Upper lobe of left lung (tissue), 6 donors: ENCODE data around the gene PDK2. TPM values are rescaled to one million over a fixed set of nuclear protein-coding genes. Genes with fewer than 3 reads are reported as not detected.
A peak's percentile ranks its signal among the peaks of the same experiment; 100 is the strongest.

Experiments used
- ATAC-seq, 2 donors: fragments of 200-7000 bp; cut with Tn5 transposase; one replicate each; pipeline ENCODE4 v1.9.1; 2022; ENCODE audit warnings: mild to moderate bottlenecking in 2 of 2, moderate library complexity in 2 of 2; ENCODE audit not compliant: low FRiP score in 2 of 2
- DNase-seq, 2 donors: peaks; one replicate each; pipeline ENCODE4 v3.0.0-alpha.2; 2019 to 2020
- H3K27ac ChIP-seq, 4 donors: fragments of 200-600 bp; sonication (generic); one replicate each; pipeline ENCODE4 v1.5.1; 2016 to 2019
- H3K27me3 ChIP-seq, 4 donors: fragments of 200-600 bp; sonication (generic); one replicate each; pipeline ENCODE4 v1.5.1; 2017 to 2019
- H3K36me3 ChIP-seq, 4 donors: fragments of 200-600 bp; sonication (generic); one replicate each; pipeline ENCODE4 v1.5.1; 2016 to 2019
- H3K4me1 ChIP-seq, 4 donors: fragments of 200-600 bp; sonication (generic); one replicate each; pipeline ENCODE4 v1.5.1; 2018 to 2019
- H3K4me3 ChIP-seq, 4 donors: fragments of 200-600 bp; sonication (generic); one replicate each; pipeline ENCODE4 v1.5.1; 2017 to 2019; ENCODE audit warnings: mild to moderate bottlenecking in 2 of 4, moderate library complexity in 1 of 4
- H3K9me3 ChIP-seq, 4 donors: fragments of 200-600 bp; sonication (generic); one replicate each; pipeline ENCODE4 v1.5.1; 2018 to 2019
- CTCF ChIP-seq, 6 experiments: fragments of 450-650 bp in 4 of 6; fragments of 200-600 bp in 2 of 6; sonication (generic) in 2 of 6; IDR thresholded peaks; one replicate each; pipeline ENCODE4 v1.5.1; 2016 to 2019; ENCODE audit warnings: antibody characterized with exemption in 6 of 6
- EP300 ChIP-seq, 4 donors: sonication (generic); formaldehyde crosslinking; IDR thresholded peaks; one replicate each; pipeline ENCODE4 v1.5.1; 2017; ENCODE audit warnings: antibody characterized with exemption in 4 of 4, control low read depth in 2 of 4
- POLR2A ChIP-seq, 4 donors: fragments of 450-650 bp; IDR thresholded peaks; one replicate each; pipeline ENCODE4 v1.5.1; 2016 to 2017; ENCODE audit warnings: antibody characterized with exemption in 4 of 4, mild to moderate bottlenecking in 2 of 4
- POLR2AphosphoS5 ChIP-seq, 2 donors: sonication (generic); formaldehyde crosslinking; IDR thresholded peaks; one replicate each; pipeline ENCODE4 v1.5.1; 2017; ENCODE audit warnings: antibody characterized with exemption in 2 of 2
- WGBS, 2 donors: methylation state at CpG; one replicate each; pipeline ENCODE4 v1.1.5; 2017 to 2018; 5-methylcytosine and 5-hydroxymethylcytosine counted together
- total RNA-seq, 6 donors: library from RNA; depleted of rRNA in 4 of 6; stranded (reverse); fragments of >200 nt in 4 of 6; gene quantifications; one replicate each; pipeline versions ENCODE4 v1.1.0 to v1.2.1, GENCODE V29; 2016 to 2021
- donor health status: DM: no; HTN: no; CAD: no; lungs with moderate emphysema.
- donor health status: DM: no; HTN: yes; CAD: no; lungs with severe emphysema.

The PDK2 gene
- total RNA-seq, 6 donors from 2014 or later = 15.7 to 80.7 (median 34.9) TPM

DNA sequence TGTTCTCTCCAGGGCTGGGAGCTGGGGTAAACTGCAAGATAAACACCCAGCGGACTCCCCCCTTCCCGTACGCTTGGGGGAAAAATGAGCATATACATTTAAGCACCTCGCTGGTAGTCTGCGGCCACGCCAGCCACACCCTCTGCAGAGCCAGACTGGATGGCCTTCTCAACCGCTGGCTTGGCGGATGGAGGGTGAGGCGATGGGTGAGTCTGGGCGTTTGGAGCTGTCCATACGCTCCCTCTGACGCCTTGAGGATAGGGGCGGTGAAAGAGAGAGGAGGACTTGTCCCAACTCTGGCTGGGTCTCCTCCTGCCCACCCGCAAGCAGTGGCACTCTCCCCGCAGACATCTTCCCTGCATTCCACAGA is 38.2 kb upstream of the PDK2 start:
- peak overlapping the region; percentile 90 to 98 (median 96) for H3K27ac ChIP-seq
- no peak for TF ChIP-seq CTCF (IDR thresholded peaks at IDR 0.05)
- no peak for TF ChIP-seq EP300 (IDR thresholded peaks at IDR 0.05)
- peak in 2 of 4 donors; percentile 26 to 36 for TF ChIP-seq POLR2A (IDR thresholded peaks at IDR 0.05)
- peak; percentile 23 to 49 for TF ChIP-seq POLR2AphosphoS5 (IDR thresholded peaks at IDR 0.05)
- H3K4me3 ChIP-seq = peak overlapping the region; percentile 79 to 93 (median 88)
- H3K36me3 ChIP-seq = peaks cover 0 to 4% (median 0%) of the 10 kb centered on the region in 4 donors
- H3K4me1 ChIP-seq = peaks cover 73 to 91% (median 77%) of the 10 kb centered on the region in 4 donors
- 14 to 42% methylated on average over 13 to 15 of the region's 15 CpGs for WGBS, 2 donors
- ATAC-seq (no peak), DNase-seq (peak in 1 of 2 donors; percentile 53)
- H3K27me3 ChIP-seq = no peaks in the 10 kb centered on the region
- H3K9me3 ChIP-seq = no peaks in the 10 kb centered on the region

GRCh38 chr17:50057521-50057991 is 37.6 kb upstream of the PDK2 start:
- WGBS, 2 donors = 46 to 56% methylated on average over 8 to 9 of the region's 9 CpGs
- DNase-seq = no peak

GRCh38 chr17:50058296-50058953 is 36.7 kb upstream of the PDK2 start:
- H3K27me3 ChIP-seq = no peaks in the 10 kb centered on the region
- peak overlapping the region in 3 of 4 donors; percentile 79 to 91 (median 85) for H3K4me3 ChIP-seq
- ATAC-seq (no peak), DNase-seq (no peak)
- peaks cover 0 to 4% (median 0%) of the 10 kb centered on the region in 4 donors for H3K36me3 ChIP-seq
- 65 to 75% methylated on average over 10 of the region's 10 CpGs for WGBS, 2 donors
- no peaks in the 10 kb centered on the region for H3K9me3 ChIP-seq
- TF ChIP-seq POLR2A (IDR thresholded peaks at IDR 0.05) = no peak
- no peak for TF ChIP-seq EP300 (IDR thresholded peaks at IDR 0.05)
- TF ChIP-seq CTCF (IDR thresholded peaks at IDR 0.05) = no peak
- peak; percentile 51 to 68 for TF ChIP-seq POLR2AphosphoS5 (IDR thresholded peaks at IDR 0.05)
- peaks cover 73 to 91% (median 77%) of the 10 kb centered on the region in 4 donors for H3K4me1 ChIP-seq
- peak overlapping the region; percentile 90 to 97 (median 92) for H3K27ac ChIP-seq

More at GRCh38 chr17:50057521-50057991, 37.6 kb upstream of the PDK2 start:
- TF ChIP-seq EP300 (IDR thresholded peaks at IDR 0.05) (no peak), POLR2AphosphoS5 (IDR thresholded peaks at IDR 0.05) (no peak), POLR2A (IDR thresholded peaks at IDR 0.05) (no peak), CTCF (IDR thresholded peaks at IDR 0.05) (no peak)
- Histone ChIP-seq H3K27me3 (no peaks in the 10 kb centered on the region), H3K36me3 (peaks cover 0 to 4% (median 0%) of the 10 kb centered on the region in 4 donors), H3K9me3 (no peaks in the 10 kb centered on the region), H3K4me1 (peaks cover 73 to 91% (median 77%) of the 10 kb centered on the region in 4 donors), H3K27ac (peak overlapping the region; percentile 90 to 98 (median 96)), H3K4me3 (peak overlapping the region in 3 of 4 donors; percentile 79 to 91 (median 85))
- ATAC-seq = no peak

- 19 to 41% methylated on average over 3 to 4 of the region's 4 CpGs for WGBS, 2 donors
- no peak for ATAC-seq
Observed at GRCh38 chr17:50059256-50059655, 35.9 kb upstream of the PDK2 start.

GRCh38 chr17:50059759-50060273 is 35.3 kb upstream of the PDK2 start:
- H3K9me3 ChIP-seq = no peaks in the 10 kb centered on the region
- no peaks in the 10 kb centered on the region for H3K27me3 ChIP-seq
- no peak for TF ChIP-seq CTCF (IDR thresholded peaks at IDR 0.05)
- WGBS, 2 donors = 40 to 52% methylated on average over 5 of the region's 5 CpGs
- no peak for ATAC-seq
- H3K36me3 ChIP-seq = peaks cover 0 to 4% (median 0%) of the 10 kb centered on the region in 4 donors
- peak overlapping the region; percentile 90 to 97 (median 92) for H3K27ac ChIP-seq
- peak overlapping the region in 1 of 4 donors; percentile 85 for H3K4me3 ChIP-seq
- no peak for DNase-seq
- H3K4me1 ChIP-seq = peaks cover 76 to 91% (median 78%) of the 10 kb centered on the region in 4 donors

More at GRCh38 chr17:50059256-50059655, 35.9 kb upstream of the PDK2 start:
- peak overlapping the region in 2 of 4 donors; percentile 79 to 85 for H3K4me3 ChIP-seq
- no peak for TF ChIP-seq POLR2A (IDR thresholded peaks at IDR 0.05)
- peak in 1 of 2 donors; percentile 29 for TF ChIP-seq POLR2AphosphoS5 (IDR thresholded peaks at IDR 0.05)
- H3K9me3 ChIP-seq = no peaks in the 10 kb centered on the region
- H3K27ac ChIP-seq = peak overlapping the region; percentile 90 to 97 (median 92)
- peaks cover 73 to 91% (median 78%) of the 10 kb centered on the region in 4 donors for H3K4me1 ChIP-seq
- DNase-seq = peak in 1 of 2 donors; percentile 75
- no peaks in the 10 kb centered on the region for H3K27me3 ChIP-seq
- H3K36me3 ChIP-seq = peaks cover 0 to 4% (median 0%) of the 10 kb centered on the region in 4 donors
